Activated CD4-positive, alpha-beta T cell treated with anti-CD3 and anti-CD28 coated beads, Interleukin-2, amount 10 ng/mL, durations not matched to agents 24 days and 14 days (primary cell): ENCODE data around the gene ACCS. TPM values are rescaled to one million over a fixed set of nuclear protein-coding genes. Genes with fewer than 3 reads are reported as not detected.

ENCODE experiments used
- DNase-seq: peaks from one replicate; pipeline ENCODE4 v3.0.0; 2022
- H3K27ac Mint-ChIP-seq: one replicate; pipeline ENCODE4 v1.8.0; 2022; ENCODE audit warnings: mild to moderate bottlenecking, mixed read lengths
- H3K27me3 Mint-ChIP-seq: one replicate; pipeline ENCODE4 v1.8.0; 2022; ENCODE audit warnings: mixed read lengths
- H3K36me3 Mint-ChIP-seq: one replicate; pipeline ENCODE4 v1.8.0; 2022; ENCODE audit warnings: low read depth, mild to moderate bottlenecking, mixed read lengths
- H3K4me1 Mint-ChIP-seq: one replicate; pipeline ENCODE4 v1.8.0; 2021; ENCODE audit warnings: mixed read lengths
- H3K4me3 Mint-ChIP-seq: one replicate; pipeline ENCODE4 v1.8.0; 2022; ENCODE audit warnings: mild to moderate bottlenecking, moderate library complexity, mixed read lengths
- H3K9me3 Mint-ChIP-seq: one replicate; pipeline ENCODE4 v1.8.0; 2021; ENCODE audit warnings: mixed read lengths
- intact Hi-C: fragments of 100-400 bp; cut with micrococcal nuclease; formaldehyde crosslinking; loops from one replicate; pipeline ENCODE4 v1.15.1; 2023
- total RNA-seq: library from RNA; stranded (reverse); gene quantifications from 2 replicates; pipeline ENCODE4 v1.2.3, GENCODE V29; 2022

ACCS gene
- total RNA-seq, 1 donor from 2014 or later = 19.7 TPM

- no peak for DNase-seq
- no peak overlapping the region for H3K4me3 Mint-ChIP-seq
- intact Hi-C loops = no loop called here
- H3K9me3 Mint-ChIP-seq = no peaks in the 10 kb centered on the region
- no peak overlapping the region for H3K27ac Mint-ChIP-seq
- no peaks in the 10 kb centered on the region for H3K4me1 Mint-ChIP-seq
- H3K36me3 Mint-ChIP-seq = no peaks in the 10 kb centered on the region
- peaks cover 12% of the 10 kb centered on the region for H3K27me3 Mint-ChIP-seq
Measured at GRCh38 chr11:44031549-44031948, 34.5 kb upstream of the ACCS start.

- Mint-ChIP-seq H3K4me3 (no peak overlapping the region), H3K36me3 (no peaks in the 10 kb centered on the region), H3K9me3 (no peaks in the 10 kb centered on the region), H3K4me1 (no peaks in the 10 kb centered on the region), H3K27ac (no peak overlapping the region), H3K27me3 (peaks cover 9% of the 10 kb centered on the region)
- intact Hi-C loops = no loop called here
- no peak for DNase-seq
Measured at GRCh38 chr11:44032299-44033085, 33.6 kb upstream of the ACCS start.

- no peaks in the 10 kb centered on the region for H3K4me1 Mint-ChIP-seq
- intact Hi-C loops = no loop called here
- H3K9me3 Mint-ChIP-seq = no peaks in the 10 kb centered on the region
Measured at GRCh38 chr11:44033411-44033850, 32.6 kb upstream of the ACCS start.

GRCh38 chr11:44033856-44034255, 32.2 kb upstream of the ACCS start:
- Mint-ChIP-seq H3K27me3 (peaks cover 10% of the 10 kb centered on the region), H3K9me3 (no peaks in the 10 kb centered on the region), H3K4me1 (no peaks in the 10 kb centered on the region), H3K4me3 (no peak overlapping the region), H3K36me3 (no peaks in the 10 kb centered on the region), H3K27ac (no peak overlapping the region)
- intact Hi-C loops = no loop called here
- DNase-seq = no peak

More at GRCh38 chr11:44033411-44033850, 32.6 kb upstream of the ACCS start:
- DNase-seq = no peak
- no peaks in the 10 kb centered on the region for H3K36me3 Mint-ChIP-seq
- H3K27me3 Mint-ChIP-seq = peaks cover 12% of the 10 kb centered on the region
- H3K4me3 Mint-ChIP-seq = no peak overlapping the region
- no peak overlapping the region for H3K27ac Mint-ChIP-seq

GRCh38 chr11:44034639-44035038, 31.4 kb upstream of the ACCS start:
- DNase-seq = no peak
- H3K36me3 Mint-ChIP-seq = no peaks in the 10 kb centered on the region
- no peak overlapping the region for H3K27ac Mint-ChIP-seq
- no peaks in the 10 kb centered on the region for H3K4me1 Mint-ChIP-seq
- peaks cover 7% of the 10 kb centered on the region for H3K27me3 Mint-ChIP-seq
- intact Hi-C loops = no loop called here
- H3K9me3 Mint-ChIP-seq = no peaks in the 10 kb centered on the region
- H3K4me3 Mint-ChIP-seq = no peak overlapping the region

GRCh38 chr11:44036811-44037657, 29.0 kb upstream of the ACCS start:
- H3K4me3 Mint-ChIP-seq = no peak overlapping the region

GRCh38 chr11:44037658-44037998, 28.4 kb upstream of the ACCS start:
- no peaks in the 10 kb centered on the region for H3K4me1 Mint-ChIP-seq
- no peaks in the 10 kb centered on the region for H3K36me3 Mint-ChIP-seq
- H3K27ac Mint-ChIP-seq = no peak overlapping the region
- H3K27me3 Mint-ChIP-seq = peaks cover 7% of the 10 kb centered on the region
- no peak for DNase-seq
- intact Hi-C loops = loop anchor here (1.0 kb wide), 2 partner anchors 93 to 147 kb away; no protein-coding TSS in a partner anchor
- peaks cover 4% of the 10 kb centered on the region for H3K9me3 Mint-ChIP-seq
- no peak overlapping the region for H3K4me3 Mint-ChIP-seq

More at GRCh38 chr11:44036811-44037657, 29.0 kb upstream of the ACCS start:
- no peaks in the 10 kb centered on the region for H3K36me3 Mint-ChIP-seq
- DNase-seq = peak; percentile 76
- no peaks in the 10 kb centered on the region for H3K4me1 Mint-ChIP-seq
- peaks cover 4% of the 10 kb centered on the region for H3K9me3 Mint-ChIP-seq
- peaks cover 7% of the 10 kb centered on the region for H3K27me3 Mint-ChIP-seq
- intact Hi-C loops = loop anchor here (1.0 kb wide), 2 partner anchors 93 to 147 kb away; no protein-coding TSS in a partner anchor
- no peak overlapping the region for H3K27ac Mint-ChIP-seq

- H3K4me1 Mint-ChIP-seq = no peaks in the 10 kb centered on the region
- intact Hi-C loops = no loop called here
- no peak overlapping the region for H3K27ac Mint-ChIP-seq
- no peak overlapping the region for H3K4me3 Mint-ChIP-seq
- no peak for DNase-seq
- peaks cover 4% of the 10 kb centered on the region for H3K9me3 Mint-ChIP-seq
- no peaks in the 10 kb centered on the region for H3K36me3 Mint-ChIP-seq
- H3K27me3 Mint-ChIP-seq = peaks cover 13% of the 10 kb centered on the region
Measured at GRCh38 chr11:44043157-44043556, 22.9 kb upstream of the ACCS start.

GRCh38 chr11:44046182-44046581, 19.9 kb upstream of the ACCS start:
- no peaks in the 10 kb centered on the region for H3K36me3 Mint-ChIP-seq
- H3K27me3 Mint-ChIP-seq = peaks cover 10% of the 10 kb centered on the region
- H3K4me1 Mint-ChIP-seq = no peaks in the 10 kb centered on the region
- H3K9me3 Mint-ChIP-seq = peaks cover 4% of the 10 kb centered on the region
- no peak overlapping the region for H3K4me3 Mint-ChIP-seq
- DNase-seq = no peak
- H3K27ac Mint-ChIP-seq = no peak overlapping the region
- intact Hi-C loops = no loop called here

- no peak overlapping the region for H3K4me3 Mint-ChIP-seq
- no peaks in the 10 kb centered on the region for H3K9me3 Mint-ChIP-seq
- H3K27me3 Mint-ChIP-seq = peaks cover 10% of the 10 kb centered on the region
- H3K36me3 Mint-ChIP-seq = no peaks in the 10 kb centered on the region
- DNase-seq = no peak
- H3K27ac Mint-ChIP-seq = no peak overlapping the region
- H3K4me1 Mint-ChIP-seq = no peaks in the 10 kb centered on the region
- intact Hi-C loops = no loop called here
Measured at GRCh38 chr11:44047298-44047697, 18.8 kb upstream of the ACCS start.

- intact Hi-C loops = no loop called here
- Mint-ChIP-seq H3K9me3 (no peaks in the 10 kb centered on the region), H3K27ac (no peak within 1 kb of the TSS), H3K4me1 (no peaks in the 10 kb centered on the region), H3K4me3 (no peak within 1 kb of the TSS), H3K36me3 (no peaks in the 10 kb centered on the region), H3K27me3 (peaks cover 10% of the 10 kb centered on the region)
- no peak for DNase-seq
Measured at GRCh38 chr11:44047931-44048431, 18.1 kb upstream of the ACCS start, which contains the start of gene ACCSL. Gene ACCSL, plus strand, starts transcription at chr11:44047981. Its CDS starts 56 bp downstream, at chr11:44048037.

GRCh38 chr11:44049832-44050231, 16.2 kb upstream of the ACCS start:
- Mint-ChIP-seq H3K9me3 (no peaks in the 10 kb centered on the region), H3K4me3 (no peak overlapping the region), H3K27ac (no peak overlapping the region), H3K4me1 (no peaks in the 10 kb centered on the region), H3K27me3 (peaks cover 7% of the 10 kb centered on the region), H3K36me3 (no peaks in the 10 kb centered on the region)
- intact Hi-C loops = no loop called here
- DNase-seq = no peak

- H3K36me3 Mint-ChIP-seq = no peaks in the 10 kb centered on the region
- no peak overlapping the region for H3K4me3 Mint-ChIP-seq
- H3K4me1 Mint-ChIP-seq = no peaks in the 10 kb centered on the region
- H3K27ac Mint-ChIP-seq = no peak overlapping the region
- H3K9me3 Mint-ChIP-seq = no peaks in the 10 kb centered on the region
- DNase-seq = no peak
- H3K27me3 Mint-ChIP-seq = peaks cover 7% of the 10 kb centered on the region
- intact Hi-C loops = no loop called here
Measured at GRCh38 chr11:44051171-44051570, 14.9 kb upstream of the ACCS start.

- no peaks in the 10 kb centered on the region for H3K9me3 Mint-ChIP-seq
- intact Hi-C loops = no loop called here
- H3K4me3 Mint-ChIP-seq = no peak overlapping the region
- no peaks in the 10 kb centered on the region for H3K36me3 Mint-ChIP-seq
- H3K27me3 Mint-ChIP-seq = peaks cover 5% of the 10 kb centered on the region
- no peak for DNase-seq
- H3K4me1 Mint-ChIP-seq = no peaks in the 10 kb centered on the region
- no peak overlapping the region for H3K27ac Mint-ChIP-seq
Measured at GRCh38 chr11:44057340-44057739, 8.7 kb upstream of the ACCS start.
